Mesendoderm (in vitro differentiated cells): ENCODE results near the gene LRRC45.

Source experiments
- DNase-seq: peaks from one replicate; pipeline ENCODE4 v3.0.0; 2013
- H2AK5ac ChIP-seq: 2 replicates; pipeline ENCODE4 v1.6.1; 2013; ENCODE audit warnings: low read length, inconsistent platforms
- H2BK120ac ChIP-seq: 2 replicates; pipeline ENCODE4 v1.6.1; 2013; ENCODE audit warnings: low read depth, mild to moderate bottlenecking, low read length, moderate library complexity, mixed read lengths
- H2BK15ac ChIP-seq: replicated peaks from 2 replicates; pipeline ENCODE4 v1.6.1; 2013; ENCODE audit warnings: low read depth, mild to moderate bottlenecking, moderate library complexity
- H2BK5ac ChIP-seq: 2 replicates; pipeline ENCODE4 v1.6.1; 2013; ENCODE audit warnings: low read length, inconsistent platforms
- H3K18ac ChIP-seq: 2 replicates; pipeline ENCODE4 v1.6.1; 2013; ENCODE audit warnings: mild to moderate bottlenecking, low read length, mixed read lengths
- H3K23ac ChIP-seq: one replicate; pipeline ENCODE4 v1.6.1; 2013; ENCODE audit warnings: low read length
- H3K27ac ChIP-seq: 2 replicates; pipeline ENCODE4 v1.5.1; 2013; ENCODE audit warnings: low read depth, mild to moderate bottlenecking, inconsistent platforms, low read length, moderate library complexity
- H3K27me3 ChIP-seq: 2 replicates; pipeline ENCODE4 v1.6.1; 2013; ENCODE audit warnings: low read length, control low read depth, mild to moderate bottlenecking, inconsistent platforms; ENCODE audit not compliant: insufficient read depth, poor library complexity
- H3K36me3 ChIP-seq: 2 replicates; pipeline ENCODE4 v1.6.1; 2013; ENCODE audit warnings: low read length, inconsistent platforms; ENCODE audit not compliant: control insufficient read depth, insufficient read depth
- H3K4ac ChIP-seq: one replicate; pipeline ENCODE4 v1.6.1; 2013; ENCODE audit warnings: low read depth, mild to moderate bottlenecking, low read length, moderate library complexity
- H3K4me1 ChIP-seq: 2 replicates; pipeline ENCODE4 v1.6.1; 2013; ENCODE audit warnings: low read depth, low read length, inconsistent platforms; ENCODE audit not compliant: control insufficient read depth
- H3K4me2 ChIP-seq: 2 replicates; pipeline ENCODE4 v1.6.1; 2013; ENCODE audit warnings: low read length
- H3K4me3 ChIP-seq: 2 replicates; pipeline ENCODE4 v1.5.1; 2013; ENCODE audit warnings: mild to moderate bottlenecking, low read length
- H3K56ac ChIP-seq: one replicate; pipeline ENCODE4 v1.6.1; 2013; ENCODE audit warnings: low read length
- H3K79me1 ChIP-seq: 2 replicates; pipeline ENCODE4 v1.6.1; 2013; ENCODE audit warnings: low read length, inconsistent platforms
- H3K79me2 ChIP-seq: 2 replicates; pipeline ENCODE4 v1.6.1; 2013; ENCODE audit warnings: mild to moderate bottlenecking, low read length; ENCODE audit not compliant: control insufficient read depth, insufficient read depth
- H3K9ac ChIP-seq: 2 replicates; pipeline ENCODE4 v1.6.1; 2013; ENCODE audit warnings: low read length, inconsistent platforms
- H4K5ac ChIP-seq: one replicate; pipeline ENCODE4 v1.6.1; 2013; ENCODE audit warnings: low read length
- H4K8ac ChIP-seq: one replicate; pipeline ENCODE4 v1.6.1; 2013; ENCODE audit warnings: low read depth, mild to moderate bottlenecking, control low read depth, low read length, moderate library complexity
- WGBS: extraction: QIAGEN DNeasy Blood & Tissue Kit; methylation state at CpG from one replicate; pipeline ENCODE4 v1.1.7; 2013; ENCODE audit warnings: low lambda C conversion rate, missing lambda C conversion rate; ENCODE audit not compliant: insufficient coverage; ENCODE audit errors: extremely low coverage; 5-methylcytosine and 5-hydroxymethylcytosine counted together

The LRRC45 gene

GRCh38 chr17:81984773-81985410 is 38.2 kb upstream of the LRRC45 start:
- DNase-seq, result no peak
- WGBS, result 100% methylated on average over 3 of the region's 21 CpGs
- Histone ChIP-seq H3K9ac (no peak overlapping the region), H3K4ac (no peak overlapping the region), H3K27me3 (no peaks in the 10 kb centered on the region), H3K4me1 (no peaks in the 10 kb centered on the region), H3K79me1 (no peaks in the 10 kb centered on the region), H2BK15ac (no peak overlapping the region), H4K8ac (no peak overlapping the region), H3K79me2 (no peaks in the 10 kb centered on the region), H2BK5ac (no peak overlapping the region), H3K4me3 (no peak overlapping the region), H3K4me2 (no peak overlapping the region), H3K23ac (no peak overlapping the region), H2AK5ac (no peak overlapping the region), H4K5ac (no peak overlapping the region), H2BK120ac (no peak overlapping the region), H3K56ac (no peak overlapping the region), H3K18ac (no peak overlapping the region), H3K27ac (no peak overlapping the region), H3K36me3 (peaks cover 5% of the 10 kb centered on the region)

- H3K27me3 ChIP-seq, result no peaks in the 10 kb centered on the region
- no peak overlapping the region for H2BK15ac ChIP-seq
- H3K18ac ChIP-seq, result no peak overlapping the region
- H3K4me2 ChIP-seq, result no peak overlapping the region
- no peak overlapping the region for H3K9ac ChIP-seq
- no CpG with 5 or more reads among the region's 26 CpGs for WGBS
- H3K4me3 ChIP-seq, result no peak overlapping the region
- H3K23ac ChIP-seq, result no peak overlapping the region
- peaks cover 5% of the 10 kb centered on the region for H3K36me3 ChIP-seq
- H3K56ac ChIP-seq, result no peak overlapping the region
- no peak overlapping the region for H3K4ac ChIP-seq
- no peak overlapping the region for H3K27ac ChIP-seq
- H4K8ac ChIP-seq, result no peak overlapping the region
- H3K79me2 ChIP-seq, result no peaks in the 10 kb centered on the region
- H2BK120ac ChIP-seq, result no peak overlapping the region
- no peaks in the 10 kb centered on the region for H3K4me1 ChIP-seq
- no peak overlapping the region for H2BK5ac ChIP-seq
- H3K79me1 ChIP-seq, result peaks cover 1% of the 10 kb centered on the region
- DNase-seq, result no peak
- no peak overlapping the region for H4K5ac ChIP-seq
- no peak overlapping the region for H2AK5ac ChIP-seq
Observed at GRCh38 chr17:81986606-81987005, 36.5 kb upstream of the LRRC45 start.

- H4K5ac ChIP-seq, result no peak overlapping the region
- no peak overlapping the region for H3K27ac ChIP-seq
- H2AK5ac ChIP-seq, result no peak overlapping the region
- peaks cover 5% of the 10 kb centered on the region for H3K36me3 ChIP-seq
- H3K23ac ChIP-seq, result no peak overlapping the region
- H2BK15ac ChIP-seq, result no peak overlapping the region
- H3K4me3 ChIP-seq, result no peak overlapping the region
- no peak overlapping the region for H3K56ac ChIP-seq
- no peak overlapping the region for H3K4ac ChIP-seq
- no CpG with 5 or more reads among the region's 26 CpGs for WGBS
- no peak overlapping the region for H3K18ac ChIP-seq
- H3K79me1 ChIP-seq, result peaks cover 1% of the 10 kb centered on the region
- no peak overlapping the region for H3K9ac ChIP-seq
- no peak overlapping the region for H2BK5ac ChIP-seq
- H4K8ac ChIP-seq, result no peak overlapping the region
- peaks cover 3% of the 10 kb centered on the region for H3K4me1 ChIP-seq
- H3K27me3 ChIP-seq, result no peaks in the 10 kb centered on the region
- no peak overlapping the region for H3K4me2 ChIP-seq
- H3K79me2 ChIP-seq, result no peaks in the 10 kb centered on the region
- no peak overlapping the region for H2BK120ac ChIP-seq
- DNase-seq, result no peak
Observed at GRCh38 chr17:81987161-81987770, 35.8 kb upstream of the LRRC45 start.

GRCh38 chr17:81990836-81991683 is 32.0 kb upstream of the LRRC45 start:
- Histone ChIP-seq H3K27ac (no peak overlapping the region), H4K5ac (no peak overlapping the region), H3K4me1 (peaks cover 3% of the 10 kb centered on the region), H2BK120ac (no peak overlapping the region), H3K4ac (no peak overlapping the region), H3K4me2 (no peak overlapping the region), H3K18ac (no peak overlapping the region), H3K79me1 (peaks cover 1% of the 10 kb centered on the region), H3K4me3 (no peak overlapping the region), H2BK5ac (no peak overlapping the region), H3K9ac (no peak overlapping the region), H4K8ac (no peak overlapping the region), H2BK15ac (no peak overlapping the region), H3K23ac (no peak overlapping the region), H3K27me3 (no peaks in the 10 kb centered on the region), H3K56ac (peak overlapping the region; percentile 50), H3K79me2 (no peaks in the 10 kb centered on the region), H3K36me3 (no peaks in the 10 kb centered on the region), H2AK5ac (no peak overlapping the region)
- no peak for DNase-seq
- WGBS, result no CpG with 5 or more reads among the region's 25 CpGs

GRCh38 chr17:81991684-81992305 is 31.3 kb upstream of the LRRC45 start:
- Histone ChIP-seq H2BK120ac (no peak overlapping the region), H2BK15ac (no peak overlapping the region), H3K27me3 (no peaks in the 10 kb centered on the region), H3K79me1 (peaks cover 1% of the 10 kb centered on the region), H3K4me3 (no peak overlapping the region), H3K79me2 (no peaks in the 10 kb centered on the region), H3K36me3 (no peaks in the 10 kb centered on the region), H3K56ac (peak overlapping the region; percentile 53), H3K4me1 (peaks cover 3% of the 10 kb centered on the region), H4K8ac (no peak overlapping the region), H3K4me2 (no peak overlapping the region), H3K4ac (no peak overlapping the region), H4K5ac (no peak overlapping the region), H2BK5ac (no peak overlapping the region), H2AK5ac (no peak overlapping the region), H3K9ac (peak overlapping the region; percentile 25), H3K27ac (peak overlapping the region; percentile 14), H3K18ac (no peak overlapping the region), H3K23ac (peak overlapping the region; percentile 56)
- DNase-seq, result no peak
- WGBS, result no CpG with 5 or more reads among the region's 31 CpGs
